ENCODE measurements around the gene ZNF335.

ZNF335 gene

GRCh38 chr20:45920462-45921336 is 51.3 kb downstream of the ZNF335 start:
- H3K4me1 ChIP-seq (ENCODE audit: control insufficient read depth in 5 of 5, insufficient read depth in 5 of 5, low read length in 5 of 5): peaks cover 7 to 67% (median 56%) of the 10 kb centered on the region in 5 donors
- peak overlapping the region; percentile 74 for H3K27ac ChIP-seq (ENCODE audit: low read depth, low read length)
- H3K9ac ChIP-seq (ENCODE audit: low read length in 5 of 5): peak overlapping the region in 4 of 5 donors; percentile 53 to 60 (median 58)

GRCh38 chr20:45919542-45920399 is 52.2 kb downstream of the ZNF335 start:
- H3K27ac ChIP-seq (ENCODE audit: low read depth, low read length): peak overlapping the region; percentile 74

More at GRCh38 chr20:45920462-45921336, 51.3 kb downstream of the ZNF335 start:
- Histone ChIP-seq H3K4me3 (ENCODE audit: low read depth in 1 of 5, low read length in 5 of 5) (peak overlapping the region in 1 of 5 donors; percentile 22), H3K9me3 (ENCODE audit: control insufficient read depth in 5 of 5, low read length in 5 of 5) (no peaks in the 10 kb centered on the region), H3K36me3 (ENCODE audit: control insufficient read depth in 5 of 5, insufficient read depth in 5 of 5, low read length in 5 of 5) (no peaks in the 10 kb centered on the region), H3K27me3 (ENCODE audit: control insufficient read depth in 5 of 5, insufficient read depth in 4 of 5, low read length in 5 of 5) (no peaks in the 10 kb centered on the region)

GRCh38 chr20:45918779-45919537 is 53.0 kb downstream of the ZNF335 start:
- Histone ChIP-seq H3K4me3 (ENCODE audit: low read depth in 1 of 5, low read length in 5 of 5) (peak overlapping the region in 1 of 5 donors; percentile 12), H3K27me3 (ENCODE audit: control insufficient read depth in 5 of 5, insufficient read depth in 4 of 5, low read length in 5 of 5) (no peaks in the 10 kb centered on the region), H3K9me3 (ENCODE audit: control insufficient read depth in 5 of 5, low read length in 5 of 5) (no peaks in the 10 kb centered on the region), H3K4me1 (ENCODE audit: control insufficient read depth in 5 of 5, insufficient read depth in 5 of 5, low read length in 5 of 5) (peaks cover 5 to 58% (median 49%) of the 10 kb centered on the region in 5 donors), H3K27ac (ENCODE audit: low read depth, low read length) (peak overlapping the region; percentile 74), H3K36me3 (ENCODE audit: control insufficient read depth in 5 of 5, insufficient read depth in 5 of 5, low read length in 5 of 5) (no peaks in the 10 kb centered on the region), H3K9ac (ENCODE audit: low read length in 5 of 5) (peak overlapping the region in 1 of 5 donors; percentile 62)

More at GRCh38 chr20:45919542-45920399, 52.2 kb downstream of the ZNF335 start:
- no peaks in the 10 kb centered on the region for H3K9me3 ChIP-seq (ENCODE audit: control insufficient read depth in 5 of 5, low read length in 5 of 5)
- H3K4me3 ChIP-seq (ENCODE audit: low read depth in 1 of 5, low read length in 5 of 5): peak overlapping the region in 4 of 5 donors; percentile 2 to 25 (median 17)
- H3K9ac ChIP-seq (ENCODE audit: low read length in 5 of 5): peak overlapping the region; percentile 38 to 60 (median 56)
- peaks cover 7 to 59% (median 57%) of the 10 kb centered on the region in 5 donors for H3K4me1 ChIP-seq (ENCODE audit: control insufficient read depth in 5 of 5, insufficient read depth in 5 of 5, low read length in 5 of 5)
- no peaks in the 10 kb centered on the region for H3K36me3 ChIP-seq (ENCODE audit: control insufficient read depth in 5 of 5, insufficient read depth in 5 of 5, low read length in 5 of 5)
- H3K27me3 ChIP-seq (ENCODE audit: control insufficient read depth in 5 of 5, insufficient read depth in 4 of 5, low read length in 5 of 5): no peaks in the 10 kb centered on the region

GRCh38 chr20:45918182-45918737 is 53.7 kb downstream of the ZNF335 start:
- Histone ChIP-seq H3K27me3 (ENCODE audit: control insufficient read depth in 5 of 5, insufficient read depth in 4 of 5, low read length in 5 of 5) (no peaks in the 10 kb centered on the region), H3K4me1 (ENCODE audit: control insufficient read depth in 5 of 5, insufficient read depth in 5 of 5, low read length in 5 of 5) (peaks cover 5 to 55% (median 45%) of the 10 kb centered on the region in 5 donors), H3K36me3 (ENCODE audit: control insufficient read depth in 5 of 5, insufficient read depth in 5 of 5, low read length in 5 of 5) (no peaks in the 10 kb centered on the region), H3K4me3 (ENCODE audit: low read depth in 1 of 5, low read length in 5 of 5) (no peak overlapping the region), H3K9ac (ENCODE audit: low read length in 5 of 5) (peak overlapping the region in 2 of 5 donors; percentile 16 to 62), H3K27ac (ENCODE audit: low read depth, low read length) (peak overlapping the region; percentile 66), H3K9me3 (ENCODE audit: control insufficient read depth in 5 of 5, low read length in 5 of 5) (no peaks in the 10 kb centered on the region)

GRCh38 chr20:45917790-45918141 is 54.2 kb downstream of the ZNF335 start:
- Histone ChIP-seq H3K4me3 (ENCODE audit: low read depth in 1 of 5, low read length in 5 of 5) (no peak overlapping the region), H3K9me3 (ENCODE audit: control insufficient read depth in 5 of 5, low read length in 5 of 5) (no peaks in the 10 kb centered on the region), H3K27me3 (ENCODE audit: control insufficient read depth in 5 of 5, insufficient read depth in 4 of 5, low read length in 5 of 5) (no peaks in the 10 kb centered on the region), H3K4me1 (ENCODE audit: control insufficient read depth in 5 of 5, insufficient read depth in 5 of 5, low read length in 5 of 5) (peaks cover 5 to 55% (median 45%) of the 10 kb centered on the region in 5 donors), H3K9ac (ENCODE audit: low read length in 5 of 5) (no peak overlapping the region), H3K36me3 (ENCODE audit: control insufficient read depth in 5 of 5, insufficient read depth in 5 of 5, low read length in 5 of 5) (no peaks in the 10 kb centered on the region), H3K27ac (ENCODE audit: low read depth, low read length) (peak overlapping the region; percentile 66)

GRCh38 chr20:45913116-45913515 is 58.9 kb downstream of the ZNF335 start:
- Histone ChIP-seq H3K4me1 (ENCODE audit: control insufficient read depth in 5 of 5, insufficient read depth in 5 of 5, low read length in 5 of 5) (peaks cover 0 to 53% (median 42%) of the 10 kb centered on the region in 5 donors), H3K9ac (ENCODE audit: low read length in 5 of 5) (no peak overlapping the region), H3K27me3 (ENCODE audit: control insufficient read depth in 5 of 5, insufficient read depth in 4 of 5, low read length in 5 of 5) (no peaks in the 10 kb centered on the region), H3K4me3 (ENCODE audit: low read depth in 1 of 5, low read length in 5 of 5) (no peak overlapping the region), H3K9me3 (ENCODE audit: control insufficient read depth in 5 of 5, low read length in 5 of 5) (no peaks in the 10 kb centered on the region), H3K36me3 (ENCODE audit: control insufficient read depth in 5 of 5, insufficient read depth in 5 of 5, low read length in 5 of 5) (peaks cover 0 to 5% (median 2%) of the 10 kb centered on the region in 5 donors), H3K27ac (ENCODE audit: low read depth, low read length) (peak overlapping the region; percentile 72)

- H3K9ac ChIP-seq (ENCODE audit: low read length in 5 of 5): peak overlapping the region in 3 of 5 donors; percentile 62 to 74 (median 64)
Measured at GRCh38 chr20:45912344-45912682, 59.7 kb downstream of the ZNF335 start.

GRCh38 chr20:45911486-45912343 is 60.3 kb downstream of the ZNF335 start, which contains the start of gene PLTP:
Gene PLTP (minus strand): TSS chr20:45912155. CDS start chr20:45911452, 703 bp downstream.
- H3K27me3 ChIP-seq (ENCODE audit: control insufficient read depth in 5 of 5, insufficient read depth in 4 of 5, low read length in 5 of 5): no peaks in the 10 kb centered on the region
- peaks cover 0 to 16% (median 7%) of the 10 kb centered on the region in 5 donors for H3K36me3 ChIP-seq (ENCODE audit: control insufficient read depth in 5 of 5, insufficient read depth in 5 of 5, low read length in 5 of 5)
- peak within 1 kb of the TSS; percentile 72 to 85 (median 75) for H3K4me3 ChIP-seq (ENCODE audit: low read depth in 1 of 5, low read length in 5 of 5)
- H3K9me3 ChIP-seq (ENCODE audit: control insufficient read depth in 5 of 5, low read length in 5 of 5): no peaks in the 10 kb centered on the region
- peaks cover 0 to 42% (median 36%) of the 10 kb centered on the region in 5 donors for H3K4me1 ChIP-seq (ENCODE audit: control insufficient read depth in 5 of 5, insufficient read depth in 5 of 5, low read length in 5 of 5)
- H3K27ac ChIP-seq (ENCODE audit: low read depth, low read length): peak within 1 kb of the TSS; percentile 72
- H3K9ac ChIP-seq (ENCODE audit: low read length in 5 of 5): peak within 1 kb of the TSS in 4 of 5 donors; percentile 56 to 74 (median 63)

More at GRCh38 chr20:45912344-45912682, 59.7 kb downstream of the ZNF335 start:
- Histone ChIP-seq H3K4me1 (ENCODE audit: control insufficient read depth in 5 of 5, insufficient read depth in 5 of 5, low read length in 5 of 5) (peaks cover 0 to 45% (median 38%) of the 10 kb centered on the region in 5 donors), H3K27me3 (ENCODE audit: control insufficient read depth in 5 of 5, insufficient read depth in 4 of 5, low read length in 5 of 5) (no peaks in the 10 kb centered on the region), H3K4me3 (ENCODE audit: low read depth in 1 of 5, low read length in 5 of 5) (peak overlapping the region; percentile 57 to 85 (median 75)), H3K9me3 (ENCODE audit: control insufficient read depth in 5 of 5, low read length in 5 of 5) (no peaks in the 10 kb centered on the region), H3K36me3 (ENCODE audit: control insufficient read depth in 5 of 5, insufficient read depth in 5 of 5, low read length in 5 of 5) (peaks cover 0 to 12% (median 7%) of the 10 kb centered on the region in 5 donors), H3K27ac (ENCODE audit: low read depth, low read length) (peak overlapping the region; percentile 72)
